MCF 10A (cell line): Measurements from ENCODE around the gene HMCES. TPM values are rescaled to one million over a fixed set of nuclear protein-coding genes. Genes with fewer than 3 reads are reported as not detected.
A peak's percentile ranks its signal among the peaks of the same experiment; 100 is the strongest.

Experiments
- BruUV-seq: library from RNA; stranded (reverse); fragments of 400-500 nt; replicated peaks from 2 replicates; lab custom pipeline; 2021; lab: Mats Ljungman, UMichigan
- CTCF ChIA-PET: fragments of 300-600 bp; sonication (Branson Sonifier 250); formaldehyde crosslinking; extraction: SDS; loops from one replicate; lab custom pipeline; 2021; ENCODE audit warnings: antibody characterized with exemption, inconsistent platforms; lab: Yijun Ruan, JAX
- POLR2A ChIA-PET: fragments of 300-600, 350-650 bp; sonication (Branson Sonifier 250); formaldehyde crosslinking; extraction: SDS; loops from one replicate; lab custom pipeline; 2020; ENCODE audit warnings: antibody characterized with exemption, inconsistent platforms; lab: Yijun Ruan, JAX
- DNase-seq: peaks from one replicate; pipeline ENCODE4 v3.0.0-alpha.2; 2018; ENCODE audit not compliant: unreplicated experiment
- H3K27ac Mint-ChIP-seq: one replicate; pipeline ENCODE4 v1.8.0; 2022; ENCODE audit warnings: mild to moderate bottlenecking, low read depth, mixed read lengths; ENCODE audit not compliant: unreplicated experiment
- H3K27me3 Mint-ChIP-seq: one replicate; pipeline ENCODE4 v1.8.0; 2022; ENCODE audit warnings: mixed read lengths; ENCODE audit not compliant: insufficient read depth, unreplicated experiment
- H3K36me3 Mint-ChIP-seq: one replicate; pipeline ENCODE4 v1.8.0; 2022; ENCODE audit warnings: mild to moderate bottlenecking, moderate library complexity, mixed read lengths; ENCODE audit not compliant: insufficient read depth, unreplicated experiment
- H3K4me1 Mint-ChIP-seq: one replicate; pipeline ENCODE4 v1.8.0; 2022; ENCODE audit warnings: mixed read lengths; ENCODE audit not compliant: insufficient read depth, unreplicated experiment
- H3K4me3 Mint-ChIP-seq: one replicate; pipeline ENCODE4 v1.8.0; 2022; ENCODE audit warnings: mild to moderate bottlenecking, moderate library complexity, mixed read lengths; ENCODE audit not compliant: unreplicated experiment
- H3K9me3 Mint-ChIP-seq: one replicate; pipeline ENCODE4 v1.8.0; 2022; ENCODE audit warnings: mixed read lengths; ENCODE audit not compliant: unreplicated experiment
- intact Hi-C: fragments of 100-400 bp; cut with micrococcal nuclease; formaldehyde crosslinking; loops from 2 replicates; pipeline ENCODE4 v1.14.1; 2022
- total RNA-seq: library from RNA; stranded (reverse); gene quantifications from 2 replicates; pipeline ENCODE4 v1.2.3, GENCODE V29; 2022
- TF ChIP-seq, protein P1 (sequence below): fragments of 200-600 bp; IDR thresholded peaks from one replicate; pipeline ENCODE4 v1.8.0; 2022; ENCODE audit warnings: antibody characterized with exemption, mild to moderate bottlenecking; ENCODE audit not compliant: unreplicated experiment

The HMCES gene
- total RNA-seq, 1 experiment from 2014 or later = 42.8 TPM

DNA sequence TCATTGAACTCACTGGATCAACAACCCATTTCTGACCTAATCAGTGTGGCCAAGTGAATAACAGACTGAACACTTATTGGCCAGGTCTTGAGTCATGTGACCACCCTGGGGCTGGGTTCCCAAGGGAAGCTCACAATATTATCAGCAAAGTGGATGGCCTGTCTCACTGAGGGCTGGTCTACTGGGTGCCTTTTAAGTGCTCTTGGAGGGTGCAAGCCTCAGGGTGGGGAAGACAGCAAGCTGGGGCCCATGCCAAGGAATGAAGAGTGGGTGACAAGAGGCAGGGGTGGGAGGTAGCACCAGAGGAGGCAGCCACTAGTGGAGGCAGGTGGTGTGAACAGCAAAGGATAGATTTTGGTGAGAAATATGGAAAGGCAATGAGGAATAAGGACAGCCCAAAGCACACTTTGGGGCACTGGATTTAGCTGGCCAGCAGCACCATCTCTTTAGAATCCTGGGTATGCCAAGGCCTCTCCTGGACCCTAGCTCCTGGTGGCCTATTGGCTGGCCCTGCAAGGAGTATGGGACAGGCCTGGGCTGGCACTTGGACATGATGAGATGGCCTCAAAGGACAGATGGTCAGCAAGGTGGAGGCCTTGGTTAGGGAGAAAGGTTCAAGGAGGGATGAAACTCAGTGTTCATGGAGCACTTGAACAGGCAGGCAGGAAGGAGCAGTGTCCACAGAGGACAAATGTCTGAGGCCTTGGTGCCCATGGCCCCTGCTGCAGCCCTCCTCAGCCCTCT, 34.2 kb downstream of the HMCES start:
- ChIA-PET POLR2A (interaction anchor here (0.6 to 5.2 kb wide), 7 partner anchors 10 to 262 kb away, joined by 3 to 56 read pairs (median 4); partner anchors contain the start of genes COPG1, HMCES, IFT122 and MBD4), CTCF (interaction anchor here (0.6 kb wide), 2 partner anchors 50 to 634 kb away, joined by 3 read pairs; no protein-coding TSS in a partner anchor)
- H3K4me1 Mint-ChIP-seq = peaks cover 16% of the 10 kb centered on the region
- H3K4me3 Mint-ChIP-seq = no peak overlapping the region
- H3K36me3 Mint-ChIP-seq = peaks cover 13% of the 10 kb centered on the region
- H3K9me3 Mint-ChIP-seq = no peaks in the 10 kb centered on the region
- intact Hi-C loops = no loop called here
- BruUV-seq = no TSS peak
- TF ChIP-seq, protein P1, sequence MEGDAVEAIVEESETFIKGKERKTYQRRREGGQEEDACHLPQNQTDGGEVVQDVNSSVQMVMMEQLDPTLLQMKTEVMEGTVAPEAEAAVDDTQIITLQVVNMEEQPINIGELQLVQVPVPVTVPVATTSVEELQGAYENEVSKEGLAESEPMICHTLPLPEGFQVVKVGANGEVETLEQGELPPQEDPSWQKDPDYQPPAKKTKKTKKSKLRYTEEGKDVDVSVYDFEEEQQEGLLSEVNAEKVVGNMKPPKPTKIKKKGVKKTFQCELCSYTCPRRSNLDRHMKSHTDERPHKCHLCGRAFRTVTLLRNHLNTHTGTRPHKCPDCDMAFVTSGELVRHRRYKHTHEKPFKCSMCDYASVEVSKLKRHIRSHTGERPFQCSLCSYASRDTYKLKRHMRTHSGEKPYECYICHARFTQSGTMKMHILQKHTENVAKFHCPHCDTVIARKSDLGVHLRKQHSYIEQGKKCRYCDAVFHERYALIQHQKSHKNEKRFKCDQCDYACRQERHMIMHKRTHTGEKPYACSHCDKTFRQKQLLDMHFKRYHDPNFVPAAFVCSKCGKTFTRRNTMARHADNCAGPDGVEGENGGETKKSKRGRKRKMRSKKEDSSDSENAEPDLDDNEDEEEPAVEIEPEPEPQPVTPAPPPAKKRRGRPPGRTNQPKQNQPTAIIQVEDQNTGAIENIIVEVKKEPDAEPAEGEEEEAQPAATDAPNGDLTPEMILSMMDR = no peak
- no peak overlapping the region for H3K27ac Mint-ChIP-seq
- peak; percentile 15 for DNase-seq
- no peaks in the 10 kb centered on the region for H3K27me3 Mint-ChIP-seq

GRCh38 chr3:129313415-129313664, 34.7 kb downstream of the HMCES start:
- CTCF ChIA-PET = no interaction called here
- Mint-ChIP-seq H3K36me3 (peaks cover 13% of the 10 kb centered on the region), H3K4me3 (peak overlapping the region; percentile 81), H3K27me3 (no peaks in the 10 kb centered on the region), H3K4me1 (peaks cover 16% of the 10 kb centered on the region), H3K9me3 (no peaks in the 10 kb centered on the region), H3K27ac (peak overlapping the region; percentile 19)
- TF ChIP-seq, protein P1 = no peak
- POLR2A ChIA-PET = interaction anchor here (0.9 to 5.2 kb wide), 6 partner anchors 10 to 434 kb away, joined by 3 to 56 read pairs (median 8); partner anchors contain the start of genes COPG1, HMCES, IFT122 and MBD4
- BruUV-seq = no TSS peak
- DNase-seq = no peak
- intact Hi-C loops = no loop called here

- intact Hi-C loops = loop anchor here (2.0 kb wide), 2 partner anchors 35 to 261 kb away; partner anchors contain the start of gene HMCES
- no peaks in the 10 kb centered on the region for H3K27me3 Mint-ChIP-seq
- TF ChIP-seq, protein P1 = no peak
- peaks cover 8% of the 10 kb centered on the region for H3K36me3 Mint-ChIP-seq
- no TSS peak for BruUV-seq
- ChIA-PET CTCF (interaction anchor here (1.5 kb wide), 1 partner anchor 118 kb away, joined by 3 read pairs; no protein-coding TSS in a partner anchor), POLR2A (interaction anchor here (0.9 to 5.2 kb wide), 6 partner anchors 11 to 435 kb away, joined by 3 to 56 read pairs (median 8); partner anchors contain the start of genes COPG1, HMCES, IFT122 and MBD4)
- peaks cover 16% of the 10 kb centered on the region for H3K4me1 Mint-ChIP-seq
- peak overlapping the region; percentile 81 for H3K4me3 Mint-ChIP-seq
- no peaks in the 10 kb centered on the region for H3K9me3 Mint-ChIP-seq
- H3K27ac Mint-ChIP-seq = peak overlapping the region; percentile 19
- DNase-seq = peak; percentile 10
Observed at GRCh38 chr3:129313665-129314385, 35.2 kb downstream of the HMCES start.
